ENCODE measurements around the gene SLC6A6.

The SLC6A6 gene

GRCh38 chr3:14373753-14374376, 28.5 kb upstream of the SLC6A6 start:
- DNase-seq: no peak

- peak in 1 of 2 experiments; percentile 42 for DNase-seq
These were observed 27.9 kb upstream of the SLC6A6 start for GRCh38 chr3:14374444-14374883.

GRCh38 chr3:14375192-14375591, 27.2 kb upstream of the SLC6A6 start:
- DNase-seq: no peak

- DNase-seq: no peak
These were observed 25.9 kb upstream of the SLC6A6 start for GRCh38 chr3:14376348-14377043.

- DNase-seq: no peak
These were observed 25.2 kb upstream of the SLC6A6 start for GRCh38 chr3:14377044-14377837.

- DNase-seq: no peak
These were observed 24.6 kb upstream of the SLC6A6 start for GRCh38 chr3:14377838-14378169.

GRCh38 chr3:14378415-14378814, 24.0 kb upstream of the SLC6A6 start:
- DNase-seq: no peak

- DNase-seq: peak in 1 of 2 experiments; percentile 31
These were observed 22.6 kb upstream of the SLC6A6 start for GRCh38 chr3:14379843-14380242.

GRCh38 chr3:14386254-14386653, 16.2 kb upstream of the SLC6A6 start:
- peak in 1 of 2 experiments; percentile 8 for DNase-seq

GRCh38 chr3:14388201-14388600, 14.2 kb upstream of the SLC6A6 start:
- DNase-seq: no peak

GRCh38 chr3:14389166-14389606, 13.2 kb upstream of the SLC6A6 start:
- no peak for DNase-seq

- DNase-seq: no peak
These were observed 12.7 kb upstream of the SLC6A6 start for GRCh38 chr3:14389716-14390115.

GRCh38 chr3:14391033-14391432, 11.4 kb upstream of the SLC6A6 start:
- no peak for DNase-seq

- peak in 1 of 2 experiments; percentile 21 for DNase-seq
These were observed 10.2 kb upstream of the SLC6A6 start for GRCh38 chr3:14392231-14392630.

GRCh38 chr3:14392803-14393319, 9.5 kb upstream of the SLC6A6 start:
- no peak for DNase-seq

GRCh38 chr3:14393440-14394106, 8.8 kb upstream of the SLC6A6 start:
- DNase-seq: no peak

- DNase-seq: no peak
These were observed 6.2 kb upstream of the SLC6A6 start for GRCh38 chr3:14396031-14396692.

GRCh38 chr3:14397046-14397445, 5.4 kb upstream of the SLC6A6 start:
- DNase-seq: no peak

- no peak for DNase-seq
These were observed 4.9 kb upstream of the SLC6A6 start for GRCh38 chr3:14397531-14397930.

GRCh38 chr3:14397940-14398796, 4.2 kb upstream of the SLC6A6 start:
- no peak for DNase-seq

GRCh38 chr3:14398797-14399106, 3.7 kb upstream of the SLC6A6 start:
- DNase-seq: no peak
